ENCODE data around the gene GABBR2.
A peak's percentile ranks its signal among the peaks of the same experiment; 100 is the strongest.

The GABBR2 gene

GRCh38 chr9:98401140-98402018 is 307.4 kb downstream of the GABBR2 start:
- no peak for DNase-seq (ENCODE audit: low spot score)

- DNase-seq (ENCODE audit: low spot score) = no peak
Observed at GRCh38 chr9:98399950-98400683, 308.6 kb downstream of the GABBR2 start.

- no peak for DNase-seq (ENCODE audit: low spot score)
Observed at GRCh38 chr9:98396656-98397055, 312.1 kb downstream of the GABBR2 start.

- DNase-seq (ENCODE audit: low spot score) = no peak
Observed at GRCh38 chr9:98396236-98396635, 312.5 kb downstream of the GABBR2 start.

- no peak for DNase-seq (ENCODE audit: low spot score)
Observed at GRCh38 chr9:98391867-98392266, 316.9 kb downstream of the GABBR2 start.

- peak; percentile 44 for DNase-seq (ENCODE audit: low spot score)
Observed at GRCh38 chr9:98391406-98391805, 317.3 kb downstream of the GABBR2 start.

- DNase-seq (ENCODE audit: low spot score) = no peak
Observed at GRCh38 chr9:98385751-98386150, 323.0 kb downstream of the GABBR2 start.

- no peak for DNase-seq (ENCODE audit: low spot score)
Observed at GRCh38 chr9:98383758-98384157, 325.0 kb downstream of the GABBR2 start.

GRCh38 chr9:98381311-98382103 is 327.2 kb downstream of the GABBR2 start:
- DNase-seq (ENCODE audit: low spot score) = no peak

- DNase-seq (ENCODE audit: low spot score) = peak; percentile 14
Observed at GRCh38 chr9:98380065-98380681, 328.6 kb downstream of the GABBR2 start.

- no peak for DNase-seq (ENCODE audit: low spot score)
Observed at GRCh38 chr9:98379572-98379971, 329.2 kb downstream of the GABBR2 start.

GRCh38 chr9:98378794-98379193 is 329.9 kb downstream of the GABBR2 start:
- DNase-seq (ENCODE audit: low spot score) = no peak

- no peak for DNase-seq (ENCODE audit: low spot score)
Observed at GRCh38 chr9:98378206-98378780, 330.4 kb downstream of the GABBR2 start.

- DNase-seq (ENCODE audit: low spot score) = peak; percentile 63
Observed at GRCh38 chr9:98375138-98375726, 333.5 kb downstream of the GABBR2 start.

GRCh38 chr9:98374385-98375051 is 334.2 kb downstream of the GABBR2 start:
- DNase-seq (ENCODE audit: low spot score) = peak; percentile 65

- DNase-seq (ENCODE audit: low spot score) = peak; percentile 42
Observed at GRCh38 chr9:98373609-98374008, 335.1 kb downstream of the GABBR2 start.

- DNase-seq (ENCODE audit: low spot score) = no peak
Observed at GRCh38 chr9:98372077-98372836, 336.5 kb downstream of the GABBR2 start.

- no peak for DNase-seq (ENCODE audit: low spot score)
Observed at GRCh38 chr9:98370976-98371315, 337.8 kb downstream of the GABBR2 start.

GRCh38 chr9:98370300-98370975 is 338.3 kb downstream of the GABBR2 start:
- DNase-seq (ENCODE audit: low spot score) = no peak
